ENCODE results near the gene MRM3. TPM values are rescaled to one million over a fixed set of nuclear protein-coding genes. Genes with fewer than 3 reads are reported as not detected.

MRM3 gene
- total and polyA plus RNA-seq, 2 donors (not counting 3 experiments of a cell fraction or from before 2014, with no cell fraction given), result 17.1 to 19.2 TPM

DNA sequence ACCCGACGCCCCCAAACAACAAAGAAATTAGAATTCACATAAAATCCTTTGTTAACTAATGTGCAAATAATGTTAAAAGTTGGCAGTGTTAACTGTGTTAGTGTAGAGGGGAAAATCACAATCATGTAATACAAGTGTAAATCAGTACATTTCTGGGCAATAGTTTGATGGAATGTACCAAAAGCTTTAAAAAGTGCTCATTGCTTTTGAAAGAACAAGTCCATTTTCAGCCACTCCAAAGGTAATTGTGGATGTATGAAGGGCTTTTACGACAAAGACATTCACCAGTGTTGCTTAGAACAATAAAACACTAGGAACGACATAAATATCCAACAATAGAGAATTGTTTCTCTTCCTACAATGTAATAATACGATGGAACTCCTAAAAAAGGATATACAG, 9.1 kb upstream of the MRM3 start:
- no peaks in the 10 kb centered on the region for H3K9me1 ChIP-seq (replicated peaks; ENCODE audit: control insufficient read depth, extremely low read depth, insufficient read depth, low read length)
- H3K4me1 ChIP-seq (ENCODE audit: control insufficient read depth, extremely low read depth, insufficient read depth, low read length), result no peaks in the 10 kb centered on the region
- CTCF ChIA-PET, result interaction anchor here (0.9 kb wide), 1 partner anchor 361 kb away, joined by 3 read pairs; no protein-coding TSS in a partner anchor
- intact Hi-C loops (cut with micrococcal nuclease), result no loop called here
- peaks cover 16 to 40% of the 10 kb centered on the region in 2 experiments for H3K36me3 ChIP-seq (ENCODE audit: control insufficient read depth in 2 of 2, extremely low read depth in 1 of 2, insufficient read depth in 2 of 2, low read length in 2 of 2)
- H3K9me3 ChIP-seq (replicated peaks; ENCODE audit: control insufficient read depth, insufficient read depth, low read length), result no peaks in the 10 kb centered on the region
- POLR2A ChIA-PET, result no interaction called here
- no peak overlapping the region for H3K27ac ChIP-seq (ENCODE audit: insufficient read depth, low read depth, low read length)
- no peak overlapping the region for H3K4me2 ChIP-seq (ENCODE audit: insufficient read depth, low read length)
- FAIRE-seq (peak; percentile 49), DNase-seq (ENCODE audit: low read depth, low spot score) (no peak)
- peaks cover 2% of the 10 kb centered on the region for H4K20me1 ChIP-seq (replicated peaks; ENCODE audit: control insufficient read depth, extremely low read depth, insufficient read depth, low read length)
- H2AFZ ChIP-seq (ENCODE audit: low read depth, low read length), result no peak overlapping the region
- TF ChIP-seq MYC (IDR thresholded peaks at IDR 0.05; ENCODE audit: low read depth, low read length), result no peak
- TF ChIP-seq, protein P1, sequence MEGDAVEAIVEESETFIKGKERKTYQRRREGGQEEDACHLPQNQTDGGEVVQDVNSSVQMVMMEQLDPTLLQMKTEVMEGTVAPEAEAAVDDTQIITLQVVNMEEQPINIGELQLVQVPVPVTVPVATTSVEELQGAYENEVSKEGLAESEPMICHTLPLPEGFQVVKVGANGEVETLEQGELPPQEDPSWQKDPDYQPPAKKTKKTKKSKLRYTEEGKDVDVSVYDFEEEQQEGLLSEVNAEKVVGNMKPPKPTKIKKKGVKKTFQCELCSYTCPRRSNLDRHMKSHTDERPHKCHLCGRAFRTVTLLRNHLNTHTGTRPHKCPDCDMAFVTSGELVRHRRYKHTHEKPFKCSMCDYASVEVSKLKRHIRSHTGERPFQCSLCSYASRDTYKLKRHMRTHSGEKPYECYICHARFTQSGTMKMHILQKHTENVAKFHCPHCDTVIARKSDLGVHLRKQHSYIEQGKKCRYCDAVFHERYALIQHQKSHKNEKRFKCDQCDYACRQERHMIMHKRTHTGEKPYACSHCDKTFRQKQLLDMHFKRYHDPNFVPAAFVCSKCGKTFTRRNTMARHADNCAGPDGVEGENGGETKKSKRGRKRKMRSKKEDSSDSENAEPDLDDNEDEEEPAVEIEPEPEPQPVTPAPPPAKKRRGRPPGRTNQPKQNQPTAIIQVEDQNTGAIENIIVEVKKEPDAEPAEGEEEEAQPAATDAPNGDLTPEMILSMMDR (IDR thresholded peaks at IDR 0.05; ENCODE audit: extremely low read depth in 1 of 2, insufficient read depth in 1 of 2, low read depth in 1 of 2, low read length in 2 of 2), result no peak
- TF ChIP-seq JUN (IDR thresholded peaks at IDR 0.05; ENCODE audit: borderline replicate concordance, insufficient read depth, insufficient read length, low read depth), result no peak
- no peak for TF ChIP-seq POLR2AphosphoS5 (IDR thresholded peaks at IDR 0.05; ENCODE audit: insufficient read depth, low read depth, low read length)
- TF ChIP-seq POLR2A (IDR thresholded peaks at IDR 0.05; ENCODE audit: low read depth, low read length), result no peak
- TF ChIP-seq FOS (IDR thresholded peaks at IDR 0.05; ENCODE audit: borderline replicate concordance, insufficient read depth, low read length), result no peak
- no peak for TF ChIP-seq EZH2 (IDR thresholded peaks at IDR 0.05; ENCODE audit: borderline replicate concordance, low read depth, low read length, severe bottlenecking)
- TF ChIP-seq, protein P2, sequence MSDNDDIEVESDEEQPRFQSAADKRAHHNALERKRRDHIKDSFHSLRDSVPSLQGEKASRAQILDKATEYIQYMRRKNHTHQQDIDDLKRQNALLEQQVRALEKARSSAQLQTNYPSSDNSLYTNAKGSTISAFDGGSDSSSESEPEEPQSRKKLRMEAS (IDR thresholded peaks at IDR 0.05; ENCODE audit: insufficient read depth, insufficient read length), result no peak
- no peak for TF ChIP-seq GATA2 (IDR thresholded peaks at IDR 0.05; ENCODE audit: insufficient read depth, insufficient read length, low read depth, low read length)
- dilution Hi-C loops (cut with MboI; ENCODE audit: extremely low pct_ligation_motif_present, low sequenced_read_pairs), result no loop called here
- no peaks in the 10 kb centered on the region for H3K27me3 ChIP-seq (ENCODE audit: control insufficient read depth in 2 of 2, insufficient read depth in 2 of 2, low read length in 2 of 2)
- H3K9ac ChIP-seq (replicated peaks; ENCODE audit: extremely low read depth, insufficient read depth, low read length), result no peak overlapping the region
- no peak overlapping the region for H3K4me3 ChIP-seq (replicated peaks in 1 of 3; ENCODE audit: insufficient read depth in 1 of 3, low read depth in 1 of 3, low read length in 3 of 3)
- H3K79me2 ChIP-seq (ENCODE audit: control insufficient read depth, insufficient read depth, low read length), result no peaks in the 10 kb centered on the region
- BruUV-seq (replicated peaks), result no TSS peak
